Astrocyte (in vitro differentiated cells and primary cell): ENCODE results near the gene RTBDN.
"Not testable (repeated sequence)": the region's sequence is repeated elsewhere in the genome, so short reads cannot be mapped to it uniquely, and the experiment has no call there.

ENCODE experiments used
- EZH2 ChIP-seq: IDR thresholded peaks from 2 replicates; pipeline ENCODE4 v1.6.1; 2012; ENCODE audit warnings: mild to moderate bottlenecking, low read length, inconsistent platforms; ENCODE audit not compliant: insufficient read depth
- TF ChIP-seq, protein P1 (sequence below): IDR thresholded peaks from 2 replicates; pipeline ENCODE4 v1.5.1; 2011; ENCODE audit warnings: low read depth, mild to moderate bottlenecking, inconsistent platforms, low read length, moderate library complexity; ENCODE audit not compliant: insufficient read depth

DNA sequence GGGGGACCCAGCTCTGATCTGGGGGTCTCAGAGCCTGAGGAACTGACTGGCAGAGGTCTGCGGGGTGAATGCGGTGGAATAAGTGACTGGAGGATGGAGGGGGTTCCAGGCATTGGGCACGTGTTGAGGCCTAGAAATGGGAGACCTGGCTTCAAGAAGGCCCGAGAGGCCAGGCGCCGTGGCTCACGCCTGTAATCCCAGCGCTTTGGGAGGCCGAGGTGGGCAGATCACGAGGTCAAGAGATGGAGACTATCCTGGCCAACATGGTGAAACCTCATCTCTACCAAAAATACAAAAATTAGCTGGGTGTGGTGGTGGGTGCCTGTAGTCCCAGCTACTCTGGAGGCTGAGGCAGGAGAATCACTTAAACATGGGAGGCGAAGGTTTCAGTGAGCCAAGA lies 16.6 kb downstream of the RTBDN start:
- TF ChIP-seq, protein P1, sequence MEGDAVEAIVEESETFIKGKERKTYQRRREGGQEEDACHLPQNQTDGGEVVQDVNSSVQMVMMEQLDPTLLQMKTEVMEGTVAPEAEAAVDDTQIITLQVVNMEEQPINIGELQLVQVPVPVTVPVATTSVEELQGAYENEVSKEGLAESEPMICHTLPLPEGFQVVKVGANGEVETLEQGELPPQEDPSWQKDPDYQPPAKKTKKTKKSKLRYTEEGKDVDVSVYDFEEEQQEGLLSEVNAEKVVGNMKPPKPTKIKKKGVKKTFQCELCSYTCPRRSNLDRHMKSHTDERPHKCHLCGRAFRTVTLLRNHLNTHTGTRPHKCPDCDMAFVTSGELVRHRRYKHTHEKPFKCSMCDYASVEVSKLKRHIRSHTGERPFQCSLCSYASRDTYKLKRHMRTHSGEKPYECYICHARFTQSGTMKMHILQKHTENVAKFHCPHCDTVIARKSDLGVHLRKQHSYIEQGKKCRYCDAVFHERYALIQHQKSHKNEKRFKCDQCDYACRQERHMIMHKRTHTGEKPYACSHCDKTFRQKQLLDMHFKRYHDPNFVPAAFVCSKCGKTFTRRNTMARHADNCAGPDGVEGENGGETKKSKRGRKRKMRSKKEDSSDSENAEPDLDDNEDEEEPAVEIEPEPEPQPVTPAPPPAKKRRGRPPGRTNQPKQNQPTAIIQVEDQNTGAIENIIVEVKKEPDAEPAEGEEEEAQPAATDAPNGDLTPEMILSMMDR, result not testable (repeated sequence)
- not testable (repeated sequence) for TF ChIP-seq EZH2
